Astrocyte (in vitro differentiated cells and primary cell): ENCODE results near the gene TMEM115.

Experiments
- CTCF ChIP-seq: IDR thresholded peaks from 2 replicates; pipeline ENCODE4 v1.5.1; 2011; ENCODE audit warnings: low read depth, mild to moderate bottlenecking, inconsistent platforms, low read length, moderate library complexity; ENCODE audit not compliant: insufficient read depth
- EZH2 ChIP-seq: IDR thresholded peaks from 2 replicates; pipeline ENCODE4 v1.6.1; 2012; ENCODE audit warnings: mild to moderate bottlenecking, low read length, inconsistent platforms; ENCODE audit not compliant: insufficient read depth

DNA sequence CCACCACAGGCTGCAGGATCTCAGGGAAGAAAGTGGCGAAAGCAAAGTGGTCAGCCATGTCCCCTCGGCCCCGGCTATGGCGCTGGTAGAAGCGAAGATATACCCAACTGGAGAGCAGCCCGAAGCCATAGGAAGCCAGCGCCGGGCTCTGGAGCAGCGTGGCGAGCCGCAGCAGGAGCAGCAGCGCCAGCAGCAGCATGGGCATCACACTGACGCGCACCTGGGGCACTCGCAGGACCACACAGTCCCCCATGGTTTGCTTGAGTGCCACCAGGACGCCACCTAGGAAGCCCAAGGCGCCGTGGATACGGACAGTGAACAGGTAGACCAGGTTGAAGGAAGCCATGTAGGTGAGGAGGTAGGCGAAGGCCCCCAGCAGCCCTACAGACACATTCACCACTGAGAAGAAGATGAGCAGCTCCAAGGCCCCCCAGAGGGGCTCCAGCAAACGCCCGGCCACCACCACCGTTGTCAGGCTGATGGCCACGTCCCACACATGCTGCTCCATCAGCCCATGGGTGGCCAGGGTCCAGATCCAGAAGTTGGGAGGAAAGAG lies 888 bp downstream of the TMEM115 start:
- no peak for TF ChIP-seq CTCF
- no peak for TF ChIP-seq EZH2
